MM.1S (cell line): ENCODE data around the gene FOXI3.
"Not testable (repeated sequence)": the region's sequence is repeated elsewhere in the genome, so short reads cannot be mapped to it uniquely, and the experiment has no call there.

Source experiments
- DNase-seq: peaks from one replicate; pipeline ENCODE4 v3.0.0-alpha.2; 2015
- H2AFZ ChIP-seq: fragments of 300-600 bp; sonication (generic); 2 replicates; pipeline ENCODE4 v1.6.0; 2016; ENCODE audit warnings: antibody characterized with exemption, low read length
- H3F3A ChIP-seq: fragments of 300-600 bp; sonication (generic); 2 replicates; pipeline ENCODE4 v1.6.1; 2016; ENCODE audit warnings: mild to moderate bottlenecking, antibody characterized with exemption, low read length, moderate library complexity, mixed read lengths; ENCODE audit not compliant: insufficient read depth
- H3K27ac ChIP-seq: fragments of 300-600 bp; sonication (generic); 2 replicates; pipeline ENCODE4 v1.5.1; 2016; ENCODE audit warnings: mild to moderate bottlenecking, low read length
- H3K27me3 ChIP-seq: fragments of 300-600 bp; sonication (generic); replicated peaks from 2 replicates; pipeline ENCODE4 v1.6.0; 2016; ENCODE audit warnings: low read length; ENCODE audit not compliant: insufficient read depth
- H3K36me3 ChIP-seq: fragments of 300-600 bp; sonication (generic); replicated peaks from 2 replicates; pipeline ENCODE4 v1.6.1; 2016; ENCODE audit warnings: mild to moderate bottlenecking, low read length, mixed read lengths; ENCODE audit not compliant: insufficient read depth
- H3K4me1 ChIP-seq: fragments of 300-600 bp; sonication (generic); 2 replicates; pipeline ENCODE4 v1.6.1; 2016; ENCODE audit warnings: low read length, mixed read lengths
- H3K4me2 ChIP-seq: fragments of 300-600 bp; sonication (generic); 2 replicates; pipeline ENCODE4 v1.6.0; 2016; ENCODE audit warnings: low read depth, low read length
- H3K4me3 ChIP-seq: fragments of 300-600 bp; sonication (generic); 2 replicates; pipeline ENCODE4 v1.5.1; 2016; ENCODE audit warnings: low read length, mixed read lengths
- H3K79me2 ChIP-seq: fragments of 300-600 bp; sonication (generic); 2 replicates; pipeline ENCODE4 v1.6.1; 2016; ENCODE audit warnings: mixed run types, low read length, mixed read lengths
- H3K9ac ChIP-seq: fragments of 300-600 bp; sonication (generic); 2 replicates; pipeline ENCODE4 v1.6.1; 2016; ENCODE audit warnings: low read length, mixed read lengths
- H3K9me2 ChIP-seq: fragments of 300-600 bp; sonication (generic); replicated peaks from 2 replicates; pipeline ENCODE4 v1.6.1; 2016; ENCODE audit warnings: mild to moderate bottlenecking, low read length, mixed read lengths; ENCODE audit not compliant: insufficient read depth
- H3K9me3 ChIP-seq: fragments of 300-600 bp; sonication (generic); replicated peaks from 2 replicates; pipeline ENCODE4 v1.6.1; 2016; ENCODE audit warnings: mild to moderate bottlenecking, low read length, mixed read lengths; ENCODE audit not compliant: insufficient read depth
- H4K20me1 ChIP-seq: fragments of 300-600 bp; sonication (generic); 2 replicates; pipeline ENCODE4 v1.6.1; 2016; ENCODE audit warnings: mild to moderate bottlenecking, low read length, moderate library complexity, mixed read lengths; ENCODE audit not compliant: insufficient read depth
- CTCF ChIP-seq: fragments of 300-600 bp; sonication (generic); IDR thresholded peaks from 2 replicates; pipeline ENCODE4 v1.5.1; 2016; ENCODE audit warnings: antibody characterized with exemption, low read length, mixed read lengths
- EZH2 ChIP-seq: fragments of 300-600 bp; sonication (generic); optimal IDR thresholded peaks from 2 replicates; pipeline ENCODE3; 2017; ENCODE audit warnings: low read depth, mild to moderate bottlenecking, antibody characterized with exemption, low read length, mixed read lengths
- EZH2phosphoT487 ChIP-seq: fragments of 300-600 bp; sonication (generic); IDR thresholded peaks from 2 replicates; pipeline ENCODE4 v1.6.1; 2018; ENCODE audit warnings: antibody characterized with exemption, low read length

The FOXI3 gene

GRCh38 chr2:88416016-88416663 lies 36.4 kb downstream of the FOXI3 start:
- Histone ChIP-seq H3K9ac (no peak overlapping the region), H3K27ac (no peak overlapping the region), H3K4me3 (no peak overlapping the region)

GRCh38 chr2:88408870-88409269 lies 43.6 kb downstream of the FOXI3 start:
- not testable (repeated sequence) for H3K27ac ChIP-seq, H3K9me2 ChIP-seq, H3K4me2 ChIP-seq, H3K9ac ChIP-seq, H3K36me3 ChIP-seq, H3F3A ChIP-seq, H2AFZ ChIP-seq, H3K27me3 ChIP-seq, H3K4me1 ChIP-seq, H4K20me1 ChIP-seq, H3K9me3 ChIP-seq, H3K79me2 ChIP-seq, H3K4me3 ChIP-seq, DNase-seq

More at GRCh38 chr2:88416016-88416663, 36.4 kb downstream of the FOXI3 start:
- Histone ChIP-seq H4K20me1 (no peaks in the 10 kb centered on the region), H3K79me2 (no peaks in the 10 kb centered on the region), H3K4me1 (no peaks in the 10 kb centered on the region), H3K9me2 (no peaks in the 10 kb centered on the region), H2AFZ (no peak overlapping the region), H3K4me2 (no peak overlapping the region), H3F3A (no peaks in the 10 kb centered on the region), H3K36me3 (no peaks in the 10 kb centered on the region), H3K9me3 (no peaks in the 10 kb centered on the region), H3K27me3 (no peaks in the 10 kb centered on the region)
- no peak for DNase-seq
- no peak for TF ChIP-seq EZH2
- TF ChIP-seq CTCF: no peak
- no peak for TF ChIP-seq EZH2phosphoT487

- Histone ChIP-seq H3K9me2 (no peaks in the 10 kb centered on the region), H2AFZ (no peak overlapping the region), H3K9ac (no peak overlapping the region), H3K27me3 (no peaks in the 10 kb centered on the region), H3K4me2 (no peak overlapping the region), H3K79me2 (no peaks in the 10 kb centered on the region), H4K20me1 (no peaks in the 10 kb centered on the region), H3K4me1 (no peaks in the 10 kb centered on the region), H3F3A (no peaks in the 10 kb centered on the region), H3K36me3 (no peaks in the 10 kb centered on the region), H3K4me3 (no peak overlapping the region), H3K9me3 (no peaks in the 10 kb centered on the region), H3K27ac (no peak overlapping the region)
- DNase-seq: no peak
- TF ChIP-seq EZH2phosphoT487 (no peak), CTCF (no peak), EZH2 (no peak)
Observed at GRCh38 chr2:88400037-88400767, 52.3 kb downstream of the FOXI3 start.

GRCh38 chr2:88398180-88398579 lies 54.3 kb downstream of the FOXI3 start:
- no peaks in the 10 kb centered on the region for H3K36me3 ChIP-seq
- H3K79me2 ChIP-seq: no peaks in the 10 kb centered on the region
- H3K9me3 ChIP-seq: no peaks in the 10 kb centered on the region
- DNase-seq: no peak
- no peaks in the 10 kb centered on the region for H4K20me1 ChIP-seq
- TF ChIP-seq EZH2: no peak
- no peak for TF ChIP-seq CTCF
- TF ChIP-seq EZH2phosphoT487: no peak
- H3K9ac ChIP-seq: no peak overlapping the region
- H3K4me3 ChIP-seq: no peak overlapping the region
- no peaks in the 10 kb centered on the region for H3K4me1 ChIP-seq
- no peak overlapping the region for H3K27ac ChIP-seq
- H3K4me2 ChIP-seq: no peak overlapping the region
- H2AFZ ChIP-seq: no peak overlapping the region
- no peaks in the 10 kb centered on the region for H3K9me2 ChIP-seq
- no peaks in the 10 kb centered on the region for H3F3A ChIP-seq
- no peaks in the 10 kb centered on the region for H3K27me3 ChIP-seq
